Measurements from ENCODE around the gene SLC15A5.

DNA sequence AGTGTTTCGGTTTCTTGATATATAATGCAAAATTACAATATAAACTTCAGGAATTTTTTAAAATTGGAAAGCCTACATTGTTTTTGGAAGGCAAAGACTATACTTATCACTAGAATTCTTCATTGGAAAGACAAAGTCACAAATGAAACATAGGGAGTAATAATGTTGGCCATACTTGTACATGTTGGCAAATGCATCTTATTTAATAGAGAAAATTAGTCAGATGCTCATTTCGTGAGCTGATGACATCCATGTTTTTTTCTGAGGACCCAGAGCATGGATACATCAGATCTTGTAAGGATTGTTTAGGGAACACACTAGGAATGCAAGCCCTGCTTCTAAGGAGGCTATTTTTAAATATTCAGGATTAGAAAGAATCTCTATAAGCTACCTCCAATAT is 4.6 kb upstream of the SLC15A5 start:
- no peak for TF ChIP-seq POLR2A (IDR thresholded peaks at IDR 0.05; ENCODE audit: low read depth)
- TF ChIP-seq, protein P1, sequence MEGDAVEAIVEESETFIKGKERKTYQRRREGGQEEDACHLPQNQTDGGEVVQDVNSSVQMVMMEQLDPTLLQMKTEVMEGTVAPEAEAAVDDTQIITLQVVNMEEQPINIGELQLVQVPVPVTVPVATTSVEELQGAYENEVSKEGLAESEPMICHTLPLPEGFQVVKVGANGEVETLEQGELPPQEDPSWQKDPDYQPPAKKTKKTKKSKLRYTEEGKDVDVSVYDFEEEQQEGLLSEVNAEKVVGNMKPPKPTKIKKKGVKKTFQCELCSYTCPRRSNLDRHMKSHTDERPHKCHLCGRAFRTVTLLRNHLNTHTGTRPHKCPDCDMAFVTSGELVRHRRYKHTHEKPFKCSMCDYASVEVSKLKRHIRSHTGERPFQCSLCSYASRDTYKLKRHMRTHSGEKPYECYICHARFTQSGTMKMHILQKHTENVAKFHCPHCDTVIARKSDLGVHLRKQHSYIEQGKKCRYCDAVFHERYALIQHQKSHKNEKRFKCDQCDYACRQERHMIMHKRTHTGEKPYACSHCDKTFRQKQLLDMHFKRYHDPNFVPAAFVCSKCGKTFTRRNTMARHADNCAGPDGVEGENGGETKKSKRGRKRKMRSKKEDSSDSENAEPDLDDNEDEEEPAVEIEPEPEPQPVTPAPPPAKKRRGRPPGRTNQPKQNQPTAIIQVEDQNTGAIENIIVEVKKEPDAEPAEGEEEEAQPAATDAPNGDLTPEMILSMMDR (IDR thresholded peaks at IDR 0.05), result no peak
- TF ChIP-seq POLR2AphosphoS5 (IDR thresholded peaks at IDR 0.05), result no peak
- no peak for TF ChIP-seq EP300 (IDR thresholded peaks at IDR 0.05)
